OCI-LY7 (cell line): ENCODE results near the gene ZNF467. TPM values are rescaled to one million over a fixed set of nuclear protein-coding genes. Genes with fewer than 3 reads are reported as not detected.

Source experiments
- BruUV-seq: library from RNA; stranded (reverse); fragments of 400-500 nt; replicated peaks from 2 replicates; lab custom pipeline; 2021; lab: Mats Ljungman, UMichigan
- CTCF ChIA-PET: fragments of 300-600 bp; sonication (Branson Sonifier 250); formaldehyde crosslinking; loops from one replicate; lab custom pipeline; 2022; ENCODE audit warnings: antibody characterized with exemption; ENCODE audit not compliant: unreplicated experiment; lab: Charles Lee
- POLR2A ChIA-PET: fragments of 300-600 bp; sonication (Branson Sonifier 250); formaldehyde crosslinking; loops from one replicate; lab custom pipeline; 2022; ENCODE audit warnings: antibody characterized with exemption; lab: Charles Lee
- DNase-seq: peaks from one replicate; pipeline ENCODE4 v3.0.0-alpha.2; 2015; ENCODE audit warnings: low spot score
- H2AFZ ChIP-seq: fragments of 200-600 bp; sonication (generic), shearing (Covaris generic); 2 replicates; pipeline ENCODE4 v1.6.1; 2014; ENCODE audit warnings: mild to moderate bottlenecking, antibody characterized with exemption, low read length, moderate library complexity
- H3K27ac ChIP-seq: fragments of 200-600 bp; sonication (generic); 2 replicates; pipeline ENCODE4 v1.5.1; 2014; ENCODE audit warnings: mixed run types, low read depth, mild to moderate bottlenecking, moderate library complexity, low read length, inconsistent platforms; ENCODE audit not compliant: poor library complexity, severe bottlenecking
- H3K36me3 ChIP-seq: fragments of 200-600 bp; sonication (generic); 2 replicates; pipeline ENCODE4 v1.6.1; 2014; ENCODE audit warnings: mild to moderate bottlenecking, antibody characterized with exemption, low read length, moderate library complexity, mixed read lengths; ENCODE audit not compliant: insufficient read depth
- H3K4me1 ChIP-seq: fragments of 200-600 bp; sonication (generic); 2 replicates; pipeline ENCODE4 v1.5.1; 2014; ENCODE audit warnings: mild to moderate bottlenecking, low read length; ENCODE audit not compliant: insufficient read depth, poor library complexity, severe bottlenecking
- H3K4me2 ChIP-seq: fragments of 200-600 bp; sonication (generic); 2 replicates; pipeline ENCODE4 v1.6.1; 2014; ENCODE audit warnings: mild to moderate bottlenecking, low read length
- H3K4me3 ChIP-seq: fragments of 200-600 bp; sonication (generic); 2 replicates; pipeline ENCODE4 v1.5.1; 2014; ENCODE audit warnings: mild to moderate bottlenecking, low read depth, low read length; ENCODE audit not compliant: poor library complexity, severe bottlenecking
- H3K79me2 ChIP-seq: fragments of 200-600 bp; sonication (generic); 2 replicates; pipeline ENCODE4 v1.6.1; 2016; ENCODE audit warnings: low read depth, mild to moderate bottlenecking, low read length, moderate library complexity, mixed read lengths; ENCODE audit not compliant: insufficient read depth
- H3K9me2 ChIP-seq: fragments of 200-600 bp; sonication (generic); 2 replicates; pipeline ENCODE4 v1.6.1; 2016; ENCODE audit warnings: mild to moderate bottlenecking, low read length, mixed read lengths; ENCODE audit not compliant: insufficient read depth
- H3K9me3 ChIP-seq: fragments of 200-600 bp; sonication (generic); 2 replicates; pipeline ENCODE4 v1.6.1; 2014; ENCODE audit warnings: mild to moderate bottlenecking, mixed run types, low read length, mixed read lengths
- H4K20me1 ChIP-seq: fragments of 200-600 bp; sonication (generic); 2 replicates; pipeline ENCODE4 v1.6.1; 2014; ENCODE audit warnings: mild to moderate bottlenecking, antibody characterized with exemption, low read length, moderate library complexity, mixed read lengths; ENCODE audit not compliant: insufficient read depth
- CTCF ChIP-seq: fragments of 200-600 bp; sonication (generic); conservative IDR thresholded peaks from 2 replicates; pipeline ENCODE4 v1.5.1; 2014; ENCODE audit warnings: mild to moderate bottlenecking, antibody characterized with exemption, low read length, moderate library complexity, mixed read lengths
- EZH2phosphoT487 ChIP-seq: fragments of 200-600 bp; sonication (generic); IDR thresholded peaks from 2 replicates; pipeline ENCODE4 v1.6.1; 2018; ENCODE audit warnings: low read depth, borderline replicate concordance, mild to moderate bottlenecking, mixed run types, antibody characterized with exemption, low read length, moderate library complexity, mixed read lengths
- intact Hi-C: fragments of 100-400 bp; cut with micrococcal nuclease; formaldehyde crosslinking; loops from one replicate; pipeline ENCODE4 v1.10.0; 2022; ENCODE audit not compliant: unreplicated experiment
- total RNA-seq, 2 experiments: library from RNA; depleted of rRNA in 1 of 2; stranded (reverse); fragments of >200 nt in 1 of 2; shearing (Covaris generic) in 1 of 2; gene quantifications; 2 replicates each; pipeline ENCODE4 v1.2.3, GENCODE V29; 2014 to 2022

Gene ZNF467
- total RNA-seq, 2 experiments from 2014 or later = 0.22 to 0.40 TPM

- H3K4me3 ChIP-seq = no peak overlapping the region
- no peak for TF ChIP-seq EZH2phosphoT487
- no peak for TF ChIP-seq CTCF
- BruUV-seq = no TSS peak
- no peaks in the 10 kb centered on the region for H3K9me2 ChIP-seq
- H3K4me1 ChIP-seq = no peaks in the 10 kb centered on the region
- no peaks in the 10 kb centered on the region for H3K9me3 ChIP-seq
- CTCF ChIA-PET = no interaction called here
- H2AFZ ChIP-seq = no peak overlapping the region
- intact Hi-C loops = no loop called here
- no peak overlapping the region for H3K4me2 ChIP-seq
- no peak for DNase-seq
- no peaks in the 10 kb centered on the region for H3K79me2 ChIP-seq
- POLR2A ChIA-PET = no interaction called here
- H3K36me3 ChIP-seq = no peaks in the 10 kb centered on the region
- H4K20me1 ChIP-seq = no peaks in the 10 kb centered on the region
- no peak overlapping the region for H3K27ac ChIP-seq
Observed at GRCh38 chr7:149804106-149804505, 30.7 kb upstream of the ZNF467 start.

GRCh38 chr7:149803551-149804074, 30.2 kb upstream of the ZNF467 start:
- CTCF ChIA-PET = no interaction called here
- intact Hi-C loops = no loop called here
- H2AFZ ChIP-seq = no peak overlapping the region
- no peaks in the 10 kb centered on the region for H3K9me2 ChIP-seq
- no peak overlapping the region for H3K27ac ChIP-seq
- H4K20me1 ChIP-seq = no peaks in the 10 kb centered on the region
- H3K4me2 ChIP-seq = no peak overlapping the region
- H3K36me3 ChIP-seq = no peaks in the 10 kb centered on the region
- DNase-seq = no peak
- no peaks in the 10 kb centered on the region for H3K79me2 ChIP-seq
- POLR2A ChIA-PET = no interaction called here
- H3K4me3 ChIP-seq = no peak overlapping the region
- no peak for TF ChIP-seq CTCF
- TF ChIP-seq EZH2phosphoT487 = no peak
- H3K4me1 ChIP-seq = no peaks in the 10 kb centered on the region
- BruUV-seq = no TSS peak
- H3K9me3 ChIP-seq = no peaks in the 10 kb centered on the region

- no peak for DNase-seq
- H3K79me2 ChIP-seq = no peaks in the 10 kb centered on the region
- no peaks in the 10 kb centered on the region for H3K9me2 ChIP-seq
- no peak overlapping the region for H2AFZ ChIP-seq
- ChIA-PET POLR2A (no interaction called here), CTCF (no interaction called here)
- H3K4me3 ChIP-seq = no peak overlapping the region
- H3K36me3 ChIP-seq = no peaks in the 10 kb centered on the region
- no peaks in the 10 kb centered on the region for H3K9me3 ChIP-seq
- no peak overlapping the region for H3K27ac ChIP-seq
- no TSS peak for BruUV-seq
- H3K4me2 ChIP-seq = no peak overlapping the region
- no peaks in the 10 kb centered on the region for H3K4me1 ChIP-seq
- no peaks in the 10 kb centered on the region for H4K20me1 ChIP-seq
- intact Hi-C loops = no loop called here
- no peak for TF ChIP-seq CTCF
- TF ChIP-seq EZH2phosphoT487 = no peak
Observed at GRCh38 chr7:149802966-149803365, 29.6 kb upstream of the ZNF467 start.
